ENCODE data around the gene ATF7.
"Not testable (repeated sequence)": the region's sequence is repeated elsewhere in the genome, so short reads cannot be mapped to it uniquely, and the experiment has no call there.

ATF7 gene

DNA sequence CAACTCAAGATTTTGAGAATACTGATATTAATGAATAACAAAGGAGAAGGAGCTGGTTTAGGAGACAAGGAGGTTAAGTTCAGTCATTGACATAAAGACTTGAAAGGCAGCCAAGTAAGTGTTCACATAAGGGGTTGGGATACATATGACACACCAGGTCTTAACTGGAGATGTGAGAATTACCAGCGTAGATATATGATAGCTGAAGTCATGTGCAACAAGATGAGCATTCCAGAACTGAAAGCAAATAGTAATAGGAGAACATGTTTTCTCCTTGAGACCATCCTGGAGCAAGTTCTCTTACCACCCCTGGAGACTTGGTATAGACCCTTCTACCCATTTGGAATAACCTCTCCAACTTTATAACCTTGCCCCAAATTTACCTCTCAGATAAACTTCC lies 75.6 kb downstream of the ATF7 start:
- TF ChIP-seq ZFP3 (CRISPR knock-in tag; IDR thresholded peaks at IDR 0.05) = no peak
- no peak for TF ChIP-seq PPARA (CRISPR knock-in tag; IDR thresholded peaks at IDR 0.05; ENCODE audit: borderline replicate concordance)
- TF ChIP-seq CSDC2 (CRISPR knock-in tag; IDR thresholded peaks at IDR 0.05) = no peak
- no peak for TF ChIP-seq ZNF8 (CRISPR knock-in tag; IDR thresholded peaks at IDR 0.05)
- TF ChIP-seq ZFP30 (CRISPR knock-in tag; IDR thresholded peaks at IDR 0.05) = no peak
- TF ChIP-seq BACH2 (CRISPR knock-in tag; IDR thresholded peaks at IDR 0.05; ENCODE audit: borderline replicate concordance) = no peak
- no peak for TF ChIP-seq POU6F1 (CRISPR knock-in tag; IDR thresholded peaks at IDR 0.05; ENCODE audit: borderline replicate concordance, low read depth)
- no peak for TF ChIP-seq PATZ1 (CRISPR knock-in tag; IDR thresholded peaks at IDR 0.05; ENCODE audit: borderline replicate concordance)
- no peak for TF ChIP-seq SNAI2 (CRISPR knock-in tag; IDR thresholded peaks at IDR 0.05)
- TF ChIP-seq ZC3H10 (CRISPR knock-in tag; IDR thresholded peaks at IDR 0.05) = no peak
- no peak for TF ChIP-seq ZNF565 (CRISPR knock-in tag; conservative IDR thresholded peaks at IDR 0.05; ENCODE audit: low read depth)
- no peak for TF ChIP-seq ESRRG (CRISPR knock-in tag; IDR thresholded peaks at IDR 0.05)
- no peak for TF ChIP-seq ISL1 (CRISPR knock-in tag; IDR thresholded peaks at IDR 0.05)
- no peak for TF ChIP-seq GLIS3 (CRISPR knock-in tag; IDR thresholded peaks at IDR 0.05)
- TF ChIP-seq ZNF70 (CRISPR knock-in tag; IDR thresholded peaks at IDR 0.05) = no peak
- TF ChIP-seq, protein P1, sequence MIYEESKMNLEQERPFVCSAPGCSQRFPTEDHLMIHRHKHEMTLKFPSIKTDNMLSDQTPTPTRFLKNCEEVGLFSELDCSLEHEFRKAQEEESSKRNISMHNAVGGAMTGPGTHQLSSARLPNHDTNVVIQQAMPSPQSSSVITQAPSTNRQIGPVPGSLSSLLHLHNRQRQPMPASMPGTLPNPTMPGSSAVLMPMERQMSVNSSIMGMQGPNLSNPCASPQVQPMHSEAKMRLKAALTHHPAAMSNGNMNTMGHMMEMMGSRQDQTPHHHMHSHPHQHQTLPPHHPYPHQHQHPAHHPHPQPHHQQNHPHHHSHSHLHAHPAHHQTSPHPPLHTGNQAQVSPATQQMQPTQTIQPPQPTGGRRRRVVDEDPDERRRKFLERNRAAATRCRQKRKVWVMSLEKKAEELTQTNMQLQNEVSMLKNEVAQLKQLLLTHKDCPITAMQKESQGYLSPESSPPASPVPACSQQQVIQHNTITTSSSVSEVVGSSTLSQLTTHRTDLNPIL (CRISPR knock-in tag; IDR thresholded peaks at IDR 0.05; ENCODE audit: low read depth) = no peak
- peak; percentile 56 for ATAC-seq

GRCh38 chr12:53550131-53550530 lies 76.1 kb downstream of the ATF7 start:
- ATAC-seq = not testable (repeated sequence)

GRCh38 chr12:53548354-53548753 lies 77.8 kb downstream of the ATF7 start:
- not testable (repeated sequence) for ATAC-seq

- TF ChIP-seq GLIS3 (CRISPR knock-in tag; IDR thresholded peaks at IDR 0.05) (no peak), SNAI2 (CRISPR knock-in tag; IDR thresholded peaks at IDR 0.05) (no peak), POU6F1 (CRISPR knock-in tag; IDR thresholded peaks at IDR 0.05; ENCODE audit: borderline replicate concordance, low read depth) (no peak), ZNF70 (CRISPR knock-in tag; IDR thresholded peaks at IDR 0.05) (no peak), ARNTL (CRISPR knock-in tag; IDR thresholded peaks at IDR 0.05; ENCODE audit: borderline replicate concordance, low read depth) (no peak), ZNF8 (CRISPR knock-in tag; IDR thresholded peaks at IDR 0.05) (no peak), CSDC2 (CRISPR knock-in tag; IDR thresholded peaks at IDR 0.05) (no peak), ESRRG (CRISPR knock-in tag; IDR thresholded peaks at IDR 0.05) (no peak), PATZ1 (CRISPR knock-in tag; IDR thresholded peaks at IDR 0.05; ENCODE audit: borderline replicate concordance) (no peak), ZC3H10 (CRISPR knock-in tag; IDR thresholded peaks at IDR 0.05) (no peak), ZNF565 (CRISPR knock-in tag; conservative IDR thresholded peaks at IDR 0.05; ENCODE audit: low read depth) (no peak), TCF4 (CRISPR knock-in tag; IDR thresholded peaks at IDR 0.05; ENCODE audit: borderline replicate concordance) (no peak), ZFP3 (CRISPR knock-in tag; IDR thresholded peaks at IDR 0.05) (no peak), OSR1 (CRISPR knock-in tag; IDR thresholded peaks at IDR 0.05) (no peak), ZFP30 (CRISPR knock-in tag; IDR thresholded peaks at IDR 0.05) (no peak), PPARA (CRISPR knock-in tag; IDR thresholded peaks at IDR 0.05; ENCODE audit: borderline replicate concordance) (no peak)
- TF ChIP-seq, protein P2, sequence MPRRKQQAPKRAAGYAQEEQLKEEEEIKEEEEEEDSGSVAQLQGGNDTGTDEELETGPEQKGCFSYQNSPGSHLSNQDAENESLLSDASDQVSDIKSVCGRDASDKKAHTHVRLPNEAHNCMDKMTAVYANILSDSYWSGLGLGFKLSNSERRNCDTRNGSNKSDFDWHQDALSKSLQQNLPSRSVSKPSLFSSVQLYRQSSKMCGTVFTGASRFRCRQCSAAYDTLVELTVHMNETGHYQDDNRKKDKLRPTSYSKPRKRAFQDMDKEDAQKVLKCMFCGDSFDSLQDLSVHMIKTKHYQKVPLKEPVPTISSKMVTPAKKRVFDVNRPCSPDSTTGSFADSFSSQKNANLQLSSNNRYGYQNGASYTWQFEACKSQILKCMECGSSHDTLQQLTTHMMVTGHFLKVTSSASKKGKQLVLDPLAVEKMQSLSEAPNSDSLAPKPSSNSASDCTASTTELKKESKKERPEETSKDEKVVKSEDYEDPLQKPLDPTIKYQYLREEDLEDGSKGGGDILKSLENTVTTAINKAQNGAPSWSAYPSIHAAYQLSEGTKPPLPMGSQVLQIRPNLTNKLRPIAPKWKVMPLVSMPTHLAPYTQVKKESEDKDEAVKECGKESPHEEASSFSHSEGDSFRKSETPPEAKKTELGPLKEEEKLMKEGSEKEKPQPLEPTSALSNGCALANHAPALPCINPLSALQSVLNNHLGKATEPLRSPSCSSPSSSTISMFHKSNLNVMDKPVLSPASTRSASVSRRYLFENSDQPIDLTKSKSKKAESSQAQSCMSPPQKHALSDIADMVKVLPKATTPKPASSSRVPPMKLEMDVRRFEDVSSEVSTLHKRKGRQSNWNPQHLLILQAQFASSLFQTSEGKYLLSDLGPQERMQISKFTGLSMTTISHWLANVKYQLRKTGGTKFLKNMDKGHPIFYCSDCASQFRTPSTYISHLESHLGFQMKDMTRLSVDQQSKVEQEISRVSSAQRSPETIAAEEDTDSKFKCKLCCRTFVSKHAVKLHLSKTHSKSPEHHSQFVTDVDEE (CRISPR knock-in tag; IDR thresholded peaks at IDR 0.05) = no peak
- TF ChIP-seq, protein P3, sequence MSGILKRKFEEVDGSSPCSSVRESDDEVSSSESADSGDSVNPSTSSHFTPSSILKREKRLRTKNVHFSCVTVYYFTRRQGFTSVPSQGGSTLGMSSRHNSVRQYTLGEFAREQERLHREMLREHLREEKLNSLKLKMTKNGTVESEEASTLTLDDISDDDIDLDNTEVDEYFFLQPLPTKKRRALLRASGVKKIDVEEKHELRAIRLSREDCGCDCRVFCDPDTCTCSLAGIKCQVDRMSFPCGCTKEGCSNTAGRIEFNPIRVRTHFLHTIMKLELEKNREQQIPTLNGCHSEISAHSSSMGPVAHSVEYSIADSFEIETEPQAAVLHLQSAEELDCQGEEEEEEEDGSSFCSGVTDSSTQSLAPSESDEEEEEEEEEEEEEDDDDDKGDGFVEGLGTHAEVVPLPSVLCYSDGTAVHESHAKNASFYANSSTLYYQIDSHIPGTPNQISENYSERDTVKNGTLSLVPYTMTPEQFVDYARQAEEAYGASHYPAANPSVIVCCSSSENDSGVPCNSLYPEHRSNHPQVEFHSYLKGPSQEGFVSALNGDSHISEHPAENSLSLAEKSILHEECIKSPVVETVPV (CRISPR knock-in tag; IDR thresholded peaks at IDR 0.05) = no peak
- peak; percentile 98 for ATAC-seq
Observed at GRCh38 chr12:53543539-53543938, 82.6 kb downstream of the ATF7 start.
